GM23338 (cell line): Measurements from ENCODE around the gene PCK2. TPM values are rescaled to one million over a fixed set of nuclear protein-coding genes. Genes with fewer than 3 reads are reported as not detected.

Experiments used
- ATAC-seq: fragments of 200-7000 bp; cut with Tn5 transposase; 3 replicates; pipeline ENCODE4 v1.9.1; 2020
- DNase-seq: peaks from one replicate; pipeline ENCODE4 v3.0.0-alpha.2; 2015; ENCODE audit warnings: low spot score
- H2AFZ ChIP-seq: fragments of 200-600 bp; sonication (generic); 2 replicates; pipeline ENCODE4 v1.8.0; 2016; ENCODE audit warnings: antibody characterized with exemption, mild to moderate bottlenecking, moderate library complexity
- H3F3A ChIP-seq: fragments of 200-600 bp; sonication (generic); replicated peaks from 2 replicates; pipeline ENCODE4 v1.8.0; 2017; ENCODE audit warnings: antibody characterized with exemption, mixed run types, low read depth
- H3K27ac ChIP-seq: fragments of 200-600 bp; sonication (generic); 2 replicates; pipeline ENCODE4 v1.6.1; 2016; ENCODE audit warnings: low read depth
- H3K27me3 ChIP-seq: fragments of 200-600 bp; sonication (generic); 2 replicates; pipeline ENCODE4 v1.8.0; 2016; ENCODE audit warnings: mild to moderate bottlenecking, mixed run types, moderate library complexity; ENCODE audit not compliant: insufficient read depth
- H3K36me3 ChIP-seq: fragments of 200-600 bp; sonication (generic); 2 replicates; pipeline ENCODE4 v1.8.0; 2016; ENCODE audit warnings: mild to moderate bottlenecking; ENCODE audit not compliant: insufficient read depth
- H3K4me1 ChIP-seq: fragments of 200-600 bp; sonication (generic); 2 replicates; pipeline ENCODE4 v1.8.0; 2016; ENCODE audit warnings: mild to moderate bottlenecking, moderate library complexity; ENCODE audit not compliant: insufficient read depth
- H3K4me2 ChIP-seq: fragments of 200-600 bp; sonication (generic); 2 replicates; pipeline ENCODE4 v1.7.1; 2017; ENCODE audit warnings: mixed run types
- H3K4me3 ChIP-seq: fragments of 200-600 bp; sonication (generic); 2 replicates; pipeline ENCODE4 v1.6.1; 2016; ENCODE audit warnings: mixed run types
- H3K79me2 ChIP-seq: fragments of 200-600 bp; sonication (generic); replicated peaks from 2 replicates; pipeline ENCODE4 v1.8.0; 2017; ENCODE audit warnings: mild to moderate bottlenecking; ENCODE audit not compliant: insufficient read depth
- H3K9me2 ChIP-seq: fragments of 200-600 bp; sonication (generic); 2 replicates; pipeline ENCODE4 v1.8.0; 2017; ENCODE audit not compliant: insufficient read depth
- H4K20me1 ChIP-seq: fragments of 200-600 bp; sonication (generic); replicated peaks from 2 replicates; pipeline ENCODE4 v1.8.0; 2017; ENCODE audit warnings: mild to moderate bottlenecking; ENCODE audit not compliant: insufficient read depth
- H3K27ac Mint-ChIP-seq: 2 replicates; pipeline ENCODE4 v1.8.0; 2020; ENCODE audit warnings: inconsistent platforms, mild to moderate bottlenecking, moderate library complexity, mixed read lengths
- H3K27me3 Mint-ChIP-seq: 3 replicates; pipeline ENCODE4 v1.8.0; 2022; ENCODE audit warnings: low read depth, mild to moderate bottlenecking, moderate library complexity, mixed read lengths, inconsistent platforms; ENCODE audit not compliant: insufficient read depth, poor library complexity
- H3K36me3 Mint-ChIP-seq: 3 replicates; pipeline ENCODE4 v1.8.0; 2021; ENCODE audit warnings: low read depth, mild to moderate bottlenecking, inconsistent platforms, moderate library complexity, mixed read lengths
- H3K4me1 Mint-ChIP-seq: 3 replicates; pipeline ENCODE4 v1.8.0; 2020; ENCODE audit warnings: mild to moderate bottlenecking, inconsistent platforms, mixed read lengths
- H3K4me3 Mint-ChIP-seq: 3 replicates; pipeline ENCODE4 v1.8.0; 2021; ENCODE audit warnings: moderate library complexity, mild to moderate bottlenecking, inconsistent platforms, mixed read lengths
- H3K9me3 Mint-ChIP-seq: 3 replicates; pipeline ENCODE4 v1.8.0; 2020; ENCODE audit warnings: moderate library complexity, mild to moderate bottlenecking, inconsistent platforms, mixed read lengths
- CREB1 ChIP-seq: fragments of 250-450 bp; sonication (Bioruptor Pico); IDR thresholded peaks from 2 replicates; pipeline ENCODE4 v1.5.0; 2020; ENCODE audit warnings: low read depth, mild to moderate bottlenecking, moderate library complexity
- ETS1 ChIP-seq: IDR thresholded peaks from 2 replicates; pipeline ENCODE4 v1.6.1; 2016; ENCODE audit warnings: antibody characterized with exemption
- JUNB ChIP-seq: IDR thresholded peaks from one replicate; pipeline ENCODE4 v1.6.1; 2016; ENCODE audit warnings: antibody characterized with exemption; ENCODE audit not compliant: unreplicated experiment
- STAT1 ChIP-seq: IDR thresholded peaks from one replicate; pipeline ENCODE4 v1.6.1; 2016; ENCODE audit warnings: antibody characterized with exemption; ENCODE audit not compliant: unreplicated experiment
- polyA plus RNA-seq: library from polyadenylated mRNA; unstranded; fragments of >200 nt; fragmentation: Nextera tagmentation; extraction: Ambion mirVana; gene quantifications from 2 replicates; pipeline ENCODE4 v1.2.1, GENCODE V29; 2016
- total RNA-seq: library from RNA; depleted of rRNA; stranded (reverse); fragments of >200 nt; shearing (Covaris generic); gene quantifications from 2 replicates; pipeline ENCODE4 v1.2.3, GENCODE V29; 2014
- TF ChIP-seq, protein P1 (sequence below): fragments of 250-450 bp; sonication (Bioruptor Pico); IDR thresholded peaks from 2 replicates; pipeline ENCODE4 v1.5.0; 2020; ENCODE audit warnings: mild to moderate bottlenecking, moderate library complexity

Gene PCK2
- total and polyA plus RNA-seq, 2 experiments from 2014 or later, result 53.5 to 103 TPM

DNA sequence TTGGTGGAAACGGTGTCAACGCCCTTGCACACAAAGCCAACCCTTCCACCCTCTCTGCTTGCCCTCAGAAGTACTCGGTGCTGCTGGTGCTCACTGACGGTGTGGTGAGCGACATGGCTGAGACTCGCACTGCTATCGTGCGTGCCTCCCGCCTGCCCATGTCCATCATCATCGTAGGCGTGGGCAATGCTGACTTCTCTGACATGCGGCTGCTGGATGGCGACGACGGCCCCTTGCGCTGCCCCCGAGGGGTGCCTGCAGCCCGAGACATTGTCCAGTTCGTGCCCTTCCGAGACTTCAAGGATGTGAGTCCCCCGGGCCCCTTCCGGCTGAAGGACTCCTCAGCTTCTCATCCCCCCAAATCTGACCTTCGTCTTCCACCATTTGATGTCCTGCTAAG lies 17.0 kb upstream of the PCK2 start:
- Mint-ChIP-seq H3K9me3 (no peaks in the 10 kb centered on the region), H3K4me1 (peaks cover 41% of the 10 kb centered on the region), H3K27me3 (peaks cover 28% of the 10 kb centered on the region), H3K36me3 (no peaks in the 10 kb centered on the region; the same call in 2 of the 3 replicates), H3K4me3 (no peak overlapping the region), H3K27ac (no peak overlapping the region; the same call in 1 of the 2 replicates)
- TF ChIP-seq STAT1 (no peak), ETS1 (no peak)
- TF ChIP-seq, protein P1, sequence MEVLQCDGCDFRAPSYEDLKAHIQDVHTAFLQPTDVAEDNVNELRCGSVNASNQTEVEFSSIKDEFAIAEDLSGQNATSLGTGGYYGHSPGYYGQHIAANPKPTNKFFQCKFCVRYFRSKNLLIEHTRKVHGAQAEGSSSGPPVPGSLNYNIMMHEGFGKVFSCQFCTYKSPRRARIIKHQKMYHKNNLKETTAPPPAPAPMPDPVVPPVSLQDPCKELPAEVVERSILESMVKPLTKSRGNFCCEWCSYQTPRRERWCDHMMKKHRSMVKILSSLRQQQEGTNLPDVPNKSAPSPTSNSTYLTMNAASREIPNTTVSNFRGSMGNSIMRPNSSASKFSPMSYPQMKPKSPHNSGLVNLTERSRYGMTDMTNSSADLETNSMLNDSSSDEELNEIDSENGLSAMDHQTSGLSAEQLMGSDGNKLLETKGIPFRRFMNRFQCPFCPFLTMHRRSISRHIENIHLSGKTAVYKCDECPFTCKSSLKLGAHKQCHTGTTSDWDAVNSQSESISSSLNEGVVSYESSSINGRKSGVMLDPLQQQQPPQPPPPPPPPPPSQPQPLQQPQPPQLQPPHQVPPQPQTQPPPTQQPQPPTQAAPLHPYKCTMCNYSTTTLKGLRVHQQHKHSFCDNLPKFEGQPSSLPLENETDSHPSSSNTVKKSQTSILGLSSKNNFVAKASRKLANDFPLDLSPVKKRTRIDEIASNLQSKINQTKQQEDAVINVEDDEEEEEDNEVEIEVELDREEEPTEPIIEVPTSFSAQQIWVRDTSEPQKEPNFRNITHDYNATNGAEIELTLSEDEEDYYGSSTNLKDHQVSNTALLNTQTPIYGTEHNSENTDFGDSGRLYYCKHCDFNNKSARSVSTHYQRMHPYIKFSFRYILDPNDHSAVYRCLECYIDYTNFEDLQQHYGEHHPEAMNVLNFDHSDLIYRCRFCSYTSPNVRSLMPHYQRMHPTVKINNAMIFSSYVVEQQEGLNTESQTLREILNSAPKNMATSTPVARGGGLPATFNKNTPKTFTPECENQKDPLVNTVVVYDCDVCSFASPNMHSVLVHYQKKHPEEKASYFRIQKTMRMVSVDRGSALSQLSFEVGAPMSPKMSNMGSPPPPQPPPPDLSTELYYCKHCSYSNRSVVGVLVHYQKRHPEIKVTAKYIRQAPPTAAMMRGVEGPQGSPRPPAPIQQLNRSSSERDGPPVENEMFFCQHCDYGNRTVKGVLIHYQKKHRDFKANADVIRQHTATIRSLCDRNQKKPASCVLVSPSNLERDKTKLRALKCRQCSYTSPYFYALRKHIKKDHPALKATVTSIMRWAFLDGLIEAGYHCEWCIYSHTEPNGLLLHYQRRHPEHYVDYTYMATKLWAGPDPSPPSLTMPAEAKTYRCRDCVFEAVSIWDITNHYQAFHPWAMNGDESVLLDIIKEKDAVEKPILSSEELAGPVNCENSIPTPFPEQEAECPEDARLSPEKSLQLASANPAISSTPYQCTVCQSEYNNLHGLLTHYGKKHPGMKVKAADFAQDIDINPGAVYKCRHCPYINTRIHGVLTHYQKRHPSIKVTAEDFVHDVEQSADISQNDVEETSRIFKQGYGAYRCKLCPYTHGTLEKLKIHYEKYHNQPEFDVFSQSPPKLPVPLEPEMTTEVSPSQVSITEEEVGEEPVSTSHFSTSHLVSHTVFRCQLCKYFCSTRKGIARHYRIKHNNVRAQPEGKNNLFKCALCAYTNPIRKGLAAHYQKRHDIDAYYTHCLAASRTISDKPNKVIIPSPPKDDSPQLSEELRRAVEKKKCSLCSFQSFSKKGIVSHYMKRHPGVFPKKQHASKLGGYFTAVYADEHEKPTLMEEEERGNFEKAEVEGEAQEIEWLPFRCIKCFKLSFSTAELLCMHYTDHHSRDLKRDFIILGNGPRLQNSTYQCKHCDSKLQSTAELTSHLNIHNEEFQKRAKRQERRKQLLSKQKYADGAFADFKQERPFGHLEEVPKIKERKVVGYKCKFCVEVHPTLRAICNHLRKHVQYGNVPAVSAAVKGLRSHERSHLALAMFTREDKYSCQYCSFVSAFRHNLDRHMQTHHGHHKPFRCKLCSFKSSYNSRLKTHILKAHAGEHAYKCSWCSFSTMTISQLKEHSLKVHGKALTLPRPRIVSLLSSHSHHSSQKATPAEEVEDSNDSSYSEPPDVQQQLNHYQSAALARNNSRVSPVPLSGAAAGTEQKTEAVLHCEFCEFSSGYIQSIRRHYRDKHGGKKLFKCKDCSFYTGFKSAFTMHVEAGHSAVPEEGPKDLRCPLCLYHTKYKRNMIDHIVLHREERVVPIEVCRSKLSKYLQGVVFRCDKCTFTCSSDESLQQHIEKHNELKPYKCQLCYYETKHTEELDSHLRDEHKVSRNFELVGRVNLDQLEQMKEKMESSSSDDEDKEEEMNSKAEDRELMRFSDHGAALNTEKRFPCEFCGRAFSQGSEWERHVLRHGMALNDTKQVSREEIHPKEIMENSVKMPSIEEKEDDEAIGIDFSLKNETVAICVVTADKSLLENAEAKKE, result no peak
- Histone ChIP-seq H3K79me2 (no peaks in the 10 kb centered on the region), H3K4me3 (no peak overlapping the region), H3K9me2 (no peaks in the 10 kb centered on the region), H3K36me3 (no peaks in the 10 kb centered on the region), H3K27ac (no peak overlapping the region), H3K4me2 (no peak overlapping the region), H2AFZ (no peak overlapping the region), H3F3A (peaks cover 15% of the 10 kb centered on the region; the same call in 1 of the 2 replicates), H4K20me1 (no peaks in the 10 kb centered on the region), H3K27me3 (no peaks in the 10 kb centered on the region), H3K4me1 (peaks cover 18% of the 10 kb centered on the region)
- DNase-seq (no peak), ATAC-seq (no peak)

GRCh38 chr14:24078146-24078545 lies 16.0 kb upstream of the PCK2 start:
- no peaks in the 10 kb centered on the region; the same call in 2 of the 3 replicates for H3K36me3 Mint-ChIP-seq
- no peak overlapping the region for H3K4me3 Mint-ChIP-seq
- H3K4me1 Mint-ChIP-seq, result peaks cover 44% of the 10 kb centered on the region
- Histone ChIP-seq H3K4me1 (peaks cover 19% of the 10 kb centered on the region), H3K27me3 (peaks cover 7% of the 10 kb centered on the region; the same call in 1 of the 2 replicates), H3K36me3 (no peaks in the 10 kb centered on the region), H3K4me2 (no peak overlapping the region), H3K9me2 (no peaks in the 10 kb centered on the region), H3K4me3 (no peak overlapping the region), H2AFZ (no peak overlapping the region), H3K79me2 (no peaks in the 10 kb centered on the region), H4K20me1 (no peaks in the 10 kb centered on the region), H3F3A (peaks cover 15% of the 10 kb centered on the region; the same call in 1 of the 2 replicates), H3K27ac (no peak overlapping the region)
- no peak for ATAC-seq
- no peak overlapping the region for H3K27ac Mint-ChIP-seq
- TF ChIP-seq CREB1 (CRISPR knock-in tag) (no peak), JUNB (no peak)
- H3K27me3 Mint-ChIP-seq, result peaks cover 35% of the 10 kb centered on the region
- no peaks in the 10 kb centered on the region for H3K9me3 Mint-ChIP-seq
- no peak for DNase-seq
